Sciatic nerve (tissue), 2 donors: Measurements from ENCODE around the gene TMEM270. TPM values are rescaled to one million over a fixed set of nuclear protein-coding genes. Genes with fewer than 3 reads are reported as not detected.
"Not testable (repeated sequence)": the region's sequence is repeated elsewhere in the genome, so short reads cannot be mapped to it uniquely, and the experiment has no call there.

Experiments used
- ATAC-seq: fragments of 200-7000 bp; cut with Tn5 transposase; one replicate; pipeline ENCODE4 v1.9.1; 2020; ENCODE audit warnings: mild to moderate bottlenecking, moderate library complexity
- DNase-seq: peaks from one replicate; pipeline ENCODE4 v3.0.0-alpha.2; 2020; ENCODE audit warnings: low spot score
- intact Hi-C: fragments of 100-400 bp; cut with DNase I; formaldehyde crosslinking; loops from one replicate; pipeline ENCODE4 v1.14.2; 2022
- total RNA-seq: library from RNA; stranded (reverse); fragmentation: NEBNext Ultra II Directional; extraction: Animal tissue kit (Norgen Biotek cat#: 25700); gene quantifications from one replicate; pipeline ENCODE4 v1.2.1, GENCODE V29; 2021
- donor health status: DM: no; HTN: no; CAD: no.
- donor health status: DM: no; HTN: no; CAD: no.

Gene TMEM270
- total RNA-seq, 1 donor from 2014 or later: not detected

DNA sequence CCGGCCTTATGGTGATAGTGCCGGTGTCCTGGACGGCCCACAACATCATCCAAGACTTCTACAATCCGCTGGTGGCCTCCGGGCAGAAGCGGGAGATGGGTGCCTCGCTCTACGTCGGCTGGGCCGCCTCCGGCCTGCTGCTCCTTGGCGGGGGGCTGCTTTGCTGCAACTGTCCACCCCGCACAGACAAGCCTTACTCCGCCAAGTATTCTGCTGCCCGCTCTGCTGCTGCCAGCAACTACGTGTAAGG lies 29.4 kb upstream of the TMEM270 start:
- DNase-seq (no peak), ATAC-seq (no peak)

GRCh38 chr7:73831834-73832651 lies 28.9 kb upstream of the TMEM270 start:
- intact Hi-C loops: no loop called here
- DNase-seq: no peak

More for the DNA sequence above, 29.4 kb upstream of the TMEM270 start:
- intact Hi-C loops: no loop called here

GRCh38 chr7:73832806-73833205 lies 28.2 kb upstream of the TMEM270 start:
- DNase-seq (no peak), ATAC-seq (no peak)
- intact Hi-C loops: no loop called here

More at GRCh38 chr7:73831834-73832651, 28.9 kb upstream of the TMEM270 start:
- ATAC-seq: peak; percentile 12

DNA sequence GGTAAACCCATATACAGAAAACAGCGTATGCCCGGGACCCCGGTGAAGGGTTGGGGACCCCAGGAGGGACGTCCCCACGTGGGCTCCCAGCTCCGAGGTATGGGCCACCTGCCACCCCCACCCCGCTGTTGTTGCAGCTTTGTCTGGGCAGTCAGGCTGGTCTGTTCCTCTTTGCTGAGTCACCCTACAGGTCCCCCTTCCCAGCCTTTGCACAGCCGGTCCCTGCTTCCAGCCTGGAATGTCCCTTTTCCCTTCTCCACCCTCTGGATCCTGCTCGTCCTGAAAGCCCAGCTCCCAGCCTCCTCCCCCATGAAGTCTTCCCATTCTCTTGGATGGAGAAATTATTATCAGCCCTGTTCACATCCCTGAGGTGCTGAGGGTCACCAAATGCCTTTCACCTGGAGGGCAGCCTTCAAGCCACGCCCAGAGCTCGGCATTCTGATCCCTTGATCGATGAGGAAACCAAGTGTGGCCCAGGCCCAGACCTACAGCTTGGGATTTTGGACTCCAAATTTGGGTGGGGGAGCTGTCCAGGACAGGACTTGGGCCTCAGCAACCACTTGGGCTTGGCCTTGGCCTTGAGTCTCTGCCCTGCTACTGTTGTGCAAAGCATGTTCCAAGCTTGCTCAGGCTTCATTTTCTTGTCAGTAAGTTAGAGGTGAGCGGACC lies 27.6 kb upstream of the TMEM270 start:
- DNase-seq: no peak
- no peak for ATAC-seq
- intact Hi-C loops: no loop called here

- intact Hi-C loops: no loop called here
- ATAC-seq: no peak
Measured at GRCh38 chr7:73834626-73835191, 26.2 kb upstream of the TMEM270 start.

GRCh38 chr7:73837167-73837566 lies 23.8 kb upstream of the TMEM270 start:
- ATAC-seq, intact Hi-C loops, DNase-seq: not testable (repeated sequence)

More at GRCh38 chr7:73834626-73835191, 26.2 kb upstream of the TMEM270 start:
- no peak for DNase-seq

- DNase-seq: no peak
- no peak for ATAC-seq
- intact Hi-C loops: no loop called here
Measured at GRCh38 chr7:73838642-73839041, 22.3 kb upstream of the TMEM270 start.

- ATAC-seq: no peak
- DNase-seq: no peak
- intact Hi-C loops: no loop called here
Measured at GRCh38 chr7:73839290-73839689, 21.7 kb upstream of the TMEM270 start.

DNA sequence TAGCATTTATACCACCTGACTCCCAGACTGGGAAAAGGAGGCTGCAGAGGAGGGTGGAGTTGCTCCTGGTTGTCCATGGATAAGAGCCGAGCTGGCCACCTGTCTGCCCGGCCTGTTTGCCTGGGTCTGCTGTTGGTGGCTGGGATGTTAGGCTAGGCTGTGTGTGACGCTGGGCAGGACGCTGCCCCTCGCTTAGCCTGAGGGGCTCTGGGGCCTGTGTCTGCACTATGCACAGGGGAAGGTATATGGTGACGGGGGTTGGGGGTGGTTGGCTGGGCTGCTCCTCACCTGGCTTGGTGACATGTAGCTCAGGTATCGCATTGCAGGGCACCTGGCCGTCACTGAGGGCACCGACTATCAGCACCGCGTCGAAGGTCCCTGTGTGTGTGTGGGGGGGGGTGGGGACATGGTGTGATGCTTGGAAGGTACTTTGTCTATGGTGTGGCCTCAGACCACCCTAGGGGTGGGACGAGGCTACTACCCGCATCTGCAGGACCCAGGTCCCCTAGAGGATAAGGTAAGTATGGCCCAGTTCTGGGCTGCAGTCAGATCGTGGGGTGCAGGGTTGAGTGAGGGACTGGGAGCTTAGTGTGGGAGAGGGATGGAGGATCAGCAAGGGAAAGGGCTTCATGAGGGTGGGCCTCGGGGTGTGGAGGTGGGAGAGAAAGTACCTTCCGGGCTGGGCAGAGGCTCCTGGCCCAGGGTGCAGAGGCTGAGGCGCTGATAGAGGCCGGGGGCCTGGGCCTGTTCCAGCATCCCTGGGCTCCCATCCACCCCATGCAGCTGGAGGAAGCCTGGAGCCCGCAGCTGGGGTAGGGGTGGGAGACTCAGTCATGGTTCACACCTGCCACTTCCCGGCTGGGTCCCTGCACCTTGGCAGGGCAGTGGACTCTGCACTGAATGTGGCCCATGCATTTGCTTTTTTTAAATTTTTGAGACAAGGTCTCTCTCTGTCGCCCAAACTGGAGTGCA lies 20.9 kb upstream of the TMEM270 start:
- intact Hi-C loops: no loop called here
- ATAC-seq (no peak), DNase-seq (no peak)

DNA sequence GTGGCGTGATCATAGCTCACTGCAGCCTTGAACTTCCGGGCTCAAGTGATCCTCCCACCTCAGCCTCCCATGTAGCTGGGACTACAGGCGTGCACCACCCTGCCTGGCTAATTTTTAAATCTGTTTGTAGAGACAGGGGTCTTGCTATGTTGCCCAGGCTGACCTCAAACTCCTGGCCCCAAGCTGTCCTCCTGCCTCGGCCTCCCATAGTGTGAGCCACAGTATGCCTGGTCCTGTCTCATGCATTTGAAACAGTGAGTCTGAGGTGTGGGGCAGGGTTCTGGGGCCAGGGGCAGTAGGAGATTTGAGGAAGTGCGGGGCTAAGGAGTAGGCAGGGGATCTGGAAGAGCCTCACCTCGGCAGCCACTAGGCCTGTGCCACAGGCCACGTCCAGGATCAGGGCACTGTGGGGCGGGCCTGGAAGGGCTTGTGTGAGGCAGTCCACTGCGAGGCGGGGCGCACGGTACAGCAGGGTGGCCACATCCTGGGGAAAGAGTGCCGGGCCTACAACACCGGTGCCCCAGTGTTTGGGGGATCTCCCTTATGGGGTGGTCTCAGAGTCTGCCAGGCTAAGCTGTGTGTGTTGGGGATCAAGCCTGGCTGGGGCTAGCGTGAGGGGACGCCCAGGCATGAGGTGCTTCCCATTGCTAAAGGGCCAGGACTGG lies 20.1 kb upstream of the TMEM270 start:
- DNase-seq: no peak
- ATAC-seq: peak; percentile 3
- intact Hi-C loops: no loop called here

GRCh38 chr7:73841689-73842066 lies 19.3 kb upstream of the TMEM270 start:
- intact Hi-C loops: no loop called here
- peak; percentile 36 for ATAC-seq
- no peak for DNase-seq

GRCh38 chr7:73842067-73842976 lies 18.6 kb upstream of the TMEM270 start, which contains the start of gene METTL27:
Gene METTL27, minus strand, starts transcription at chr7:73842516. Its CDS starts 376 bp downstream, at chr7:73842140.
- intact Hi-C loops: no loop called here
- peak; percentile 98 for ATAC-seq
- DNase-seq: peak; percentile 95

DNA sequence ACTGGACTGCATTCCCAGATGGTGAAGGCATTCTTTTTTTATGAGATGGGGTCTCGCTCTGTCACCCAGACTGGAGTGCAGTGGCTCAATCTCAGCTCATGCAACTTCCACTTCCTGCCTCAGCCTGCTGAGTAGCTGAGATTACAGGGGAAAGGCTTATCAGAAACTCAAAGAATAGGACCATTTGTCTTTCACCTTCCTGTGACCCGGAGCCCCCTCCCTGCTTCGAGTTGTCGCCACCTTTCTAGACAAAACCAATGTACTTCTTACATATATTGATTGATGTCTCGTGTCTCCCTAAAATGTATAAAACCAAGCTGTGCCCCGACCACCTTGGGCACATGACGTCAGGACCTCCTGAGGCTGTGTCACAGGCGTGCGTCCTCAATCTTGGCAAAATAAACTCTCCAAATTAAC lies 16.8 kb upstream of the TMEM270 start:
- DNase-seq (no peak), ATAC-seq (no peak)
- intact Hi-C loops: no loop called here

DNA sequence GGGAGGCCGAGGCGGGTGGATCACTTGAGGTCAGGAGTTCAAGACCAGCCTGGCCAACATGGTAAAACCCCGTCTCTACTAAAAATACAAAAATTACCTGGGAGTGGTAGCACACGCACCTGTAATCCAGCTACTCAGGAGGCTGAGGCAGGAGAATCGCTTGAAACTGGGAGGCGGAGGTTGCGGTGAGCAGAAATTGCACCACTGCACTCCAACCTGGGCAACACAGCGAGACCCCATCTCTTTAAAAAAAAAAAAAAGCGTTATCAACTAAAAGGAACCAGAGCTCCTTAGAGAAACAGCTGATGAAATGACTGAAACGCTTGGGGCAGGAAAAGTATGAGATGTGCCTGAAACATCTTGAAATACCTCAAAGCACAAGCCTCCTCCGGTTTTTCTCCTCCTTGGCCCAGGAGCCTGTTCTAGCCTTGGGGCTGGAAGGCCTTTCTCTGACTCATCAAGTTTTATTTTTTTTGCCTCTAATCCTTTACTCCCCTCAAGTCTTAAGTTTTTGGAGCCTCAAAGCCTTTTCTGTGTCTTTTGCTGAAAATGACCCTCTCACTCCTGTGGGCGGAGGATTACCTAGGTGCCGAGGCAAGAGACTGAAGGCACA lies 16.0 kb upstream of the TMEM270 start:
- intact Hi-C loops: no loop called here
- DNase-seq (no peak), ATAC-seq (no peak)

DNA sequence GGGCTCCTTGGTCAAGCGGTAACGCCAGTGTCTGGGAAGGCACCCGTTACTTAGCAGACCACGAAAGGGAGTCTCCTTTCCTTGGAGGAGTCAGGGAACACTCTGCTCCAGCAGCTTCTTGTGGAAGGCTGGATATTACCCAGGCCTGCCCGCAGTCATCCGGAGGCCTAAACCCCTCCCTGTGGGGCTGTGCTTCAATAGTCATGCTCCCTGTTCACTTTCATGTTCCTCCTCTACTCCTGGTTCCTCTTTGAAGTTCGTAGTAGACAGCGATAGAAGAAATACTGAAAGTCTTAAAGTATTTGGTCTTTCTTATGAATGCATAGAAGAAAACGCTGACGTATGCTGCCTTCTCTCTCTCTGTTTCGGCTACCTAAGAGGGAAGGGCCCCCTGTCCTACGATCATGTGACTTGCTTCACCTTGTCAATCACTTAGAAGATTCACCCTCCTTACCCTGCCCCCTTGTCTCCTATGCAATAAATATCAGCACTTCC lies 15.2 kb upstream of the TMEM270 start:
- intact Hi-C loops, ATAC-seq, DNase-seq: not testable (repeated sequence)

GRCh38 chr7:73847941-73848723 lies 12.8 kb upstream of the TMEM270 start:
- DNase-seq (no peak), ATAC-seq (no peak)
- intact Hi-C loops: no loop called here
